Neuronal stem cell (in vitro differentiated cells): ENCODE data around the gene RAP1GAP2.

Experiments
- DNase-seq: peaks from one replicate; pipeline ENCODE4 v3.0.0-alpha.2; 2013; ENCODE audit warnings: low spot score
- H2AFZ ChIP-seq: one replicate; pipeline ENCODE4 v1.6.1; 2013; ENCODE audit warnings: mild to moderate bottlenecking, low read length, inconsistent platforms
- H2AK5ac ChIP-seq: 2 replicates; pipeline ENCODE4 v1.6.1; 2013; ENCODE audit warnings: low read depth, mild to moderate bottlenecking, inconsistent platforms, low read length, moderate library complexity, mixed read lengths
- H2BK120ac ChIP-seq: 2 replicates; pipeline ENCODE4 v1.6.1; 2013; ENCODE audit warnings: low read depth, mild to moderate bottlenecking, inconsistent platforms, low read length, moderate library complexity, mixed read lengths
- H2BK12ac ChIP-seq: one replicate; pipeline ENCODE4 v1.6.1; 2013; ENCODE audit warnings: low read length, inconsistent platforms
- H2BK15ac ChIP-seq: 2 replicates; pipeline ENCODE4 v1.6.1; 2013; ENCODE audit warnings: mild to moderate bottlenecking, low read length, inconsistent platforms, mixed read lengths
- H2BK5ac ChIP-seq: one replicate; pipeline ENCODE4 v1.6.1; 2013; ENCODE audit warnings: inconsistent platforms, mild to moderate bottlenecking, low read length, moderate library complexity
- H3K14ac ChIP-seq: one replicate; pipeline ENCODE4 v1.6.1; 2013; ENCODE audit warnings: low read length, inconsistent platforms
- H3K18ac ChIP-seq: 2 replicates; pipeline ENCODE4 v1.6.1; 2013; ENCODE audit warnings: low read length, inconsistent platforms
- H3K23ac ChIP-seq: 2 replicates; pipeline ENCODE4 v1.6.1; 2013; ENCODE audit warnings: low read depth, mild to moderate bottlenecking, mixed read lengths, low read length, inconsistent platforms; ENCODE audit not compliant: poor library complexity
- H3K27ac ChIP-seq: replicated peaks from 3 replicates; pipeline ENCODE4 v1.5.1; 2013; ENCODE audit warnings: low read length, inconsistent platforms
- H3K27me3 ChIP-seq, 3 experiments: 2 replicates each; pipeline ENCODE4 v1.6.1; 2013; ENCODE audit warnings: low read length in 3 of 3, mild to moderate bottlenecking in 2 of 3, inconsistent platforms in 1 of 3, low read depth in 1 of 3, mixed read lengths in 1 of 3, moderate library complexity in 1 of 3; ENCODE audit not compliant: control insufficient read depth in 3 of 3, insufficient read depth in 3 of 3
- H3K36me3 ChIP-seq, 2 donors: replicated peaks in 1 of 2; 2 replicates each; pipeline ENCODE4 v1.6.1; 2013; ENCODE audit warnings: low read length in 2 of 2; ENCODE audit not compliant: control insufficient read depth in 2 of 2, insufficient read depth in 2 of 2
- H3K4ac ChIP-seq: 2 replicates; pipeline ENCODE4 v1.6.1; 2013; ENCODE audit warnings: inconsistent platforms, mild to moderate bottlenecking, low read length, moderate library complexity
- H3K4me1 ChIP-seq, 2 donors: 1 replicate in 1 of 2; 2 replicates in 1 of 2; pipeline ENCODE4 v1.6.1; 2013; ENCODE audit warnings: low read length in 2 of 2, low read depth in 1 of 2; ENCODE audit not compliant: control insufficient read depth in 2 of 2, insufficient read depth in 1 of 2
- H3K4me2 ChIP-seq: one replicate; pipeline ENCODE4 v1.6.1; 2013; ENCODE audit warnings: mild to moderate bottlenecking, low read length, inconsistent platforms; ENCODE audit not compliant: insufficient read depth, poor library complexity, severe bottlenecking
- H3K4me3 ChIP-seq, 2 donors: 2 replicates each; pipeline ENCODE4 v1.5.1; 2013; ENCODE audit warnings: low read length in 2 of 2, mild to moderate bottlenecking in 2 of 2, inconsistent platforms in 1 of 2, moderate library complexity in 1 of 2
- H3K79me1 ChIP-seq: one replicate; pipeline ENCODE4 v1.6.1; 2013; ENCODE audit warnings: low read depth, mild to moderate bottlenecking, inconsistent platforms, low read length, moderate library complexity
- H3K9ac ChIP-seq: one replicate; pipeline ENCODE4 v1.6.1; 2013; ENCODE audit warnings: mild to moderate bottlenecking, low read depth, low read length, inconsistent platforms; ENCODE audit not compliant: poor library complexity
- H3K9me3 ChIP-seq, 2 donors: replicated peaks in 1 of 2; 2 replicates each; pipeline versions ENCODE3 to v1.6.1; 2013; ENCODE audit warnings: low read length in 2 of 2, mild to moderate bottlenecking in 2 of 2, inconsistent platforms in 1 of 2, low read depth in 1 of 2, mixed read lengths in 1 of 2, moderate library complexity in 1 of 2; ENCODE audit not compliant: control insufficient read depth in 2 of 2, insufficient read depth in 1 of 2
- H4K8ac ChIP-seq: one replicate; pipeline ENCODE4 v1.6.1; 2013; ENCODE audit warnings: low read depth, mild to moderate bottlenecking, inconsistent platforms, low read length, moderate library complexity
- H4K91ac ChIP-seq: one replicate; pipeline ENCODE4 v1.6.1; 2013; ENCODE audit warnings: low read length, low read depth, mild to moderate bottlenecking, inconsistent platforms; ENCODE audit not compliant: poor library complexity
- WGBS, 2 donors: extraction: QIAGEN DNeasy Blood & Tissue Kit; methylation state at CpG; one replicate each; pipeline ENCODE4 v1.1.7; 2013; ENCODE audit warnings: missing lambda C conversion rate in 2 of 2, mixed read lengths in 1 of 2; ENCODE audit not compliant: insufficient read length in 2 of 2, insufficient replicate concordance in 1 of 2; ENCODE audit errors: extremely low coverage in 2 of 2; 5-methylcytosine and 5-hydroxymethylcytosine counted together

Gene RAP1GAP2

GRCh38 chr17:2770129-2770528 is 26.1 kb upstream of the RAP1GAP2 start:
- no peaks in the 10 kb centered on the region for H3K4me1 ChIP-seq
- no CpG with 5 or more reads among the region's 12 CpGs for WGBS, 2 donors

DNA sequence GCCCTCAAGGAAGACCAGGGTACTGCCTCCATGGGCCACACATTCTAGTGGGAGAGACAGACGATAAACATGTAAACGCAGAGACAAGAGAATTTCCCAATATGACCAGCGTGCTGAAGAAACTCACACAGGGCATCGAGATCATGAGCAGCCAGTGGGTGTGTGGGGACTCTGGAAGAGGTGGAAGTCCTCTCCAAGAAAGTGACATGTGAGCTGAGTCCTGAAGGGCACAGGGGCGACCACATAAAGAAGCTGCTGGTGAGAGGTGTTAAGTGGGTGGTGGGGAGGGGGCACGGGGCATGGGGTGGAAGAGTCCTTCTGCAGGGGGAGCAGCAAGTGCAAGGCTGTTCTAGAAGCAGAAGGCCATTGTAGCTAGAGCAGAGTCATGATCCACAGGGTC is 21.0 kb upstream of the RAP1GAP2 start:
- DNase-seq, result no peak
- Histone ChIP-seq H3K18ac (no peak overlapping the region), H3K23ac (no peak overlapping the region), H3K4me1 (peaks cover 0 to 3% of the 10 kb centered on the region in 2 donors), H3K27ac (no peak overlapping the region), H3K4ac (no peak overlapping the region), H2BK120ac (no peak overlapping the region), H3K36me3 (no peaks in the 10 kb centered on the region), H3K79me1 (no peaks in the 10 kb centered on the region), H4K91ac (no peak overlapping the region), H3K14ac (no peak overlapping the region), H2BK15ac (no peak overlapping the region), H2BK12ac (no peak overlapping the region), H2BK5ac (no peak overlapping the region), H4K8ac (no peak overlapping the region), H3K4me3 (no peak overlapping the region), H3K9ac (no peak overlapping the region), H2AFZ (no peak overlapping the region), H2AK5ac (no peak overlapping the region), H3K27me3 (peaks cover 0 to 47% (median 2%) of the 10 kb centered on the region in 3 experiments), H3K9me3 (no peaks in the 10 kb centered on the region), H3K4me2 (no peak overlapping the region)
- no CpG with 5 or more reads among the region's 6 CpGs for WGBS, 2 donors

More at GRCh38 chr17:2770129-2770528, 26.1 kb upstream of the RAP1GAP2 start:
- Histone ChIP-seq H4K91ac (no peak overlapping the region), H4K8ac (no peak overlapping the region), H3K18ac (peak overlapping the region; percentile 31), H2BK15ac (no peak overlapping the region), H2BK12ac (no peak overlapping the region), H3K4me2 (no peak overlapping the region), H3K14ac (no peak overlapping the region), H3K9me3 (no peaks in the 10 kb centered on the region), H3K23ac (no peak overlapping the region), H3K79me1 (no peaks in the 10 kb centered on the region), H3K36me3 (no peaks in the 10 kb centered on the region), H2BK5ac (no peak overlapping the region), H2BK120ac (no peak overlapping the region), H3K27ac (no peak overlapping the region), H3K27me3 (peaks cover 0 to 8% (median 0%) of the 10 kb centered on the region in 3 experiments), H3K9ac (no peak overlapping the region), H3K4ac (no peak overlapping the region), H2AK5ac (no peak overlapping the region), H3K4me3 (peak overlapping the region in 1 of 2 donors; percentile 22), H2AFZ (no peak overlapping the region)
- DNase-seq, result no peak

DNA sequence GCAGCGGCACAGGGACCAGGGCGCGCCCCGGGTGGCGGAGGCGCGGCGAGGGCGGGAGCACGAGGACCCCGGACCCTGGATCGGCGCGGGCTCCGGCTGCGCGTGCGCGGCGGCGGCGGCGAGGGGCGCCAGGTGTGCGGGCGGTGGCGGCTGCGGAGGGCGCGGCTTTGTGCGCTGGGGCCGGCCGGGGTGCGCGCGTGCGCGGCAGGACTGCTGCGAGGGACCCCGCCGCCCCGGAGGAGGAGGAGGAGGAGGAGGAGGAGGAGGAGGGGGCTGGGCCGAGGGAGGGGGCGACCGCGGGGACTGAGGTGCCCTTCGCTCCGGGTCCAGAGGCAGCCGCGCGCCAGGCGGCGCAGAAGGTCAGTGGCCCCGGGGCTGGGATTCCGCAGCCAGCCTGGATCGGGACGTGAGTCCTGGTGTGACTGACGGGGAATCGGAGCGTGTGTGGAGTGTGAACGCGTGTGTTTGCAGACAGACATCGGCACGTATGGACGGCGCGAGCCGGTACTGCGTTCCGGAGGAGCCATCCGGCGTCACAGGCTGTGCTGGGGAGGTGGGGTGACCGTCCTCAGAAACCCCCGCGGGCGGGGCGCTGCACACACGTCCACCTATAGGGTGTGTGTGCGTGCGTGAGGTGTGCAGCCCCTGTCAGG is 19.5 kb upstream of the RAP1GAP2 start:
- H3K9ac ChIP-seq, result peak overlapping the region; percentile 97
- H3K23ac ChIP-seq, result peak overlapping the region; percentile 96
- no CpG with 5 or more reads among the region's 80 CpGs for WGBS, 2 donors
- H2BK15ac ChIP-seq, result peak overlapping the region; percentile 99
- H4K91ac ChIP-seq, result no peak overlapping the region
- H3K27ac ChIP-seq, result no peak overlapping the region
- peak overlapping the region; percentile 97 for H3K18ac ChIP-seq
- no peaks in the 10 kb centered on the region for H3K79me1 ChIP-seq
- no peak overlapping the region for H2BK120ac ChIP-seq
- H2AK5ac ChIP-seq, result no peak overlapping the region
- H2BK5ac ChIP-seq, result peak overlapping the region; percentile 78
- peak; percentile 65 for DNase-seq
- H4K8ac ChIP-seq, result no peak overlapping the region
- no peak overlapping the region for H3K4ac ChIP-seq
- peaks cover 0 to 44% (median 2%) of the 10 kb centered on the region in 3 experiments for H3K27me3 ChIP-seq
- peaks cover 0 to 3% of the 10 kb centered on the region in 2 donors for H3K4me1 ChIP-seq
- peak overlapping the region; percentile 47 to 88 for H3K4me3 ChIP-seq
- H2BK12ac ChIP-seq, result no peak overlapping the region
- H3K4me2 ChIP-seq, result peak overlapping the region; percentile 98
- H3K14ac ChIP-seq, result peak overlapping the region; percentile 95
- peak overlapping the region; percentile 89 for H2AFZ ChIP-seq
- no peaks in the 10 kb centered on the region for H3K9me3 ChIP-seq
- no peaks in the 10 kb centered on the region for H3K36me3 ChIP-seq

- no CpG with 5 or more reads among the region's 11 CpGs for WGBS, 2 donors
These were observed 18.9 kb upstream of the RAP1GAP2 start for GRCh38 chr17:2777242-2777867.

More at GRCh38 chr17:2777242-2777867, 18.9 kb upstream of the RAP1GAP2 start:
- Histone ChIP-seq H4K8ac (no peak overlapping the region), H3K4me2 (peak overlapping the region; percentile 98), H3K9ac (peak overlapping the region; percentile 97), H3K14ac (peak overlapping the region; percentile 95), H3K27me3 (peaks cover 0 to 44% (median 2%) of the 10 kb centered on the region in 3 experiments), H3K27ac (no peak overlapping the region), H3K23ac (no peak overlapping the region), H2AK5ac (peak overlapping the region; percentile 22), H2BK5ac (no peak overlapping the region), H4K91ac (no peak overlapping the region), H3K18ac (peak overlapping the region; percentile 86), H2BK15ac (no peak overlapping the region), H2BK120ac (no peak overlapping the region), H3K4me3 (peak overlapping the region; percentile 47 to 88), H3K36me3 (no peaks in the 10 kb centered on the region), H3K79me1 (no peaks in the 10 kb centered on the region), H3K9me3 (no peaks in the 10 kb centered on the region), H3K4me1 (peaks cover 3 to 4% of the 10 kb centered on the region in 2 donors), H2AFZ (peak overlapping the region; percentile 89), H3K4ac (no peak overlapping the region), H2BK12ac (no peak overlapping the region)
- DNase-seq, result no peak
